ENCODE data around the gene GLIPR1L2.
"Not testable (repeated sequence)": the region's sequence is repeated elsewhere in the genome, so short reads cannot be mapped to it uniquely, and the experiment has no call there.

The GLIPR1L2 gene

DNA sequence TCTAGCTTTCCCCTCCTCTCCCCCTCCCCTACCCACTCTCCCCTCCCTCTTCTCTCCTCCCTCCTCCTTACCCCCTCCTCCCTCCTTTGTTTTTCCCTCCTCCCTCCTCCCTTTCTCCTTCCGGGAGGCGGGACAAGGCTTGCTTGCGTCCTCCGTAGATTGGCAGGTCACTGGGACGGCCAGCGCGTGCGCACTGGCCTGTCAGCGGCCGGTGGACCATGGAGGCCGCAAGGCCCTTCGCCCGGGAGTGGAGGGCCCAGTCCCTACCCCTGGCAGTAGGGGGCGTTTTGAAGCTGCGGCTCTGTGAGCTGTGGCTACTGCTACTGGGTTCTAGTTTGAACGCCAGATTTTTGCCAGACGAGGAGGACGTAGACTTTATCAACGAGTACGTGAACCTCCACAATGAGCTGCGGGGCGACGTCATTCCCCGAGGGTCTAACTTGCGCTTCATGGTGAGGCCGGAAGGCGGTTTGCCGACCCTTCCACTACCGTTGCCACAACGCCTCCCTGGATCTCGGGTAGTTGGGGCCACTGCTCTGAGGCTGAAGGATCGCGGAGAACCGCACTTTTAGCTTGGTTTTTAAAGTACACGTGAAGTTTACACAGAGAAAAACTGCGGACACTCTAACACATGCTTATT, at the start of gene GLIPR1L2:
TSS of gene GLIPR1L2 (plus strand) at position 191 of the 640 bp plus-strand sequence. CDS start at position 219, 28 bp downstream.
- peak; percentile 73 to 77 for DNase-seq (ENCODE audit: low read depth in 2 of 2)

DNA sequence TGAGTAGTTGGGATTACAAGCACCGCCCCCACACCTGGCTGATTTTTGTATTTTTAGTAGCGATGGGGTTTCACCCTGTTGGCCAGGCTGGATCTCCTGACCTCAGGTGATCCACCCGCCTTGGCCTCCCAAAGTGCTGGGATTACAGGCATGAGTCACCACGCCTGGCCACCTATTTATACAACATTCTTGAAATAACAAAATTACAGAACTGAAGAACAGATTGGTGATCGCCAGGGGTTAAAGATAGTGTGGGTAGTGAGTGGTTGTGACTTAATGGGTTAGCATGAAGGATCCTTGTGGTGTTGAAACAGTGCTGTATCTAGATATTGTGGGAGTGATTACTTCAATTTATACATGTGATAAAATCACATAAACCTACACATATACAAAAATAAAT, 49.0 kb upstream of the GLIPR1L2 start:
- DNase-seq (ENCODE audit: low read depth in 2 of 2), result no peak

DNA sequence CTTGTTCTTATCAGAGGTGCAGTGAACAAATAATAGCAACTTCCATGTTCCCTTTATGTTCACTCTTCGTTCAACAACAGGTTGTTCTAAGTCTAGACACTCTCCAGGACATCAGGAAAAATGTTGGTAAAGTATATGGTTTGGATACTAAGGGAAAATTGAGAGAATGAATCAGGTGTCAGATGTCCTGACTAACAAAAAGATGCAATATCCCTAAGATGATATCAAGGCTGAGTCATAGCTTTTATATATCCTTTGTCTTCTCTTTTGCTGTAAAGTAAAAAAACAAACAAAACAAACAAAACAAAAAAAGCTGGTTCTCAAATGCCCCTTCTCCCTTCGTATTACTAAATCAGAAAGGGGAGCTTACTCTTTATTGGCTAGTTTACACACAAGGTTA, 45.4 kb upstream of the GLIPR1L2 start:
- no peak for DNase-seq (ENCODE audit: low read depth in 2 of 2)

DNA sequence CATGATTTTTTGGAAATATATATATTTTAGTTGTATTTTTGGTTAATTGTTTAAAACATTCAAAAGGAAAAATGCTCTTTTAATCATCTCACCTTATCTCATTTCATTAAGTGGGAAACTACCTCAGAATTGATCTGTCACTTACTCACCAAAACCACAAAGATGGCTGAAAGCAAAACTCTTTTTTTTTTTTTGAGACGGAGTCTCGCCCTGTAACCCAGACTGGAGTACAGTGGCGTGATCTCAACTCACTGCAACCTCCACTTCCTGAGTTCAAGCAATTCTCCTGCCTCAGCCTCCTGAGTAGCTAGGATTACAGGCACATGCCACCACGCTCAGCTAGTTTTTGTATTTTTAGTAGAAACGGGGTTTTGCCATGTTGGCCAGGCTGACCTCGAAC, 44.7 kb upstream of the GLIPR1L2 start:
- DNase-seq (ENCODE audit: low read depth in 2 of 2), result not testable (repeated sequence)

DNA sequence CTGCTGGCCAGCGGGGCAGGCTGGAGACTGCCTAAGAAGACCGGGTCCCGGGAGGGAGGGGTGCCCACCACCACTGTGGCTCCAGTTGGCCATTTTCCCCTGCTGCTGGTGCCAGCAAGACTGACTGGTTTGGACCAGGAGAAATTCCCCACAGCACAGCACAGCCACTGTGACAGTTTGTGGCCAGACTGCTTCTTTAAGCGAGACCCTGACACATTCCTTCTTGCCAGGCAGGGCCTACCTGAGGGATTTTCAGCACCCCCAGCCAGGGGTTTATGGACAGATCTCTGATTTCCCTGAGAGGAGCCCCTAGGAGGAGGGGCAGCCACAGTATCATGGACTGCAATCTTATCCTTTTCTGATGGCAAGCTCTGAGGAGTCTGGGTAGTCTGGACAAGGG, 40.9 kb upstream of the GLIPR1L2 start:
- no peak for DNase-seq (ENCODE audit: low read depth in 2 of 2)

DNA sequence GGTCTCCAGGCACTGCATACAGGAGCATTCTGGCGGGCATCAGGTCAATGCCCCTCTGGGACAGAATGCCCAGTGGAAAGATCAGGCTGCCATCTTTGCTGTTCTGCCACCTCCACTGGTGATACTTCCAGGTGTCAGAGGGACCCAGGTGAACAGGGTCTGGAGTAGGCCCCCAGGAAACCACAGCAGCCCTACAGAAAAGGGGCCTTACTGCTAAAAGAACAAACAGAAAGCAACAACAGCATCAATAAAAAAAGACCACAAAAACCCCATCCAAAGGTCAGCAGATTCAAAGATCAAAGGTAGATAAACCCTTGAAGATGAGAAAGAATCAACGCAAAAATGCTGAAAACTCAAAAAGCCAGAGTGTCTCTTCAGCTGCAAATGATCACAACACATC, 40.5 kb upstream of the GLIPR1L2 start:
- no peak for DNase-seq (ENCODE audit: low read depth in 2 of 2)

DNA sequence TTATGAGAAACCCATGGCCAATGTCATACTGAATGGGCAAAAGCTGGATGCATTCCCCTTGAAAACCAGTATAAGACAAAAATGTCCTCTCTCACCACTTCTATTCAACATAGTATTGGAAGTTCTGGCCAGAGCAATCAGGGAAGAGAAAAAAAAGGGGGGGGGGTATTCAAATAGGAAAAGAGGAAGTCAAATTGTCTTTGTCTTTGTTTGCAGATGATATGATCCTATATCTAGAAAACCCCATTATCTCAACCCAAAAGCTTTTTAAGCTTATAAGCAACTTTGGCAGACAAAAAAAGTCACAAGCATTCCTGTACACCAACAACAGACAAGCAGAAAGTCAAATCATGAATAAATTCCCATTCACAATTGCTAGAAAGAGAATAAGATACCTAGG, 36.9 kb upstream of the GLIPR1L2 start:
- no peak for DNase-seq (ENCODE audit: low read depth in 2 of 2)

DNA sequence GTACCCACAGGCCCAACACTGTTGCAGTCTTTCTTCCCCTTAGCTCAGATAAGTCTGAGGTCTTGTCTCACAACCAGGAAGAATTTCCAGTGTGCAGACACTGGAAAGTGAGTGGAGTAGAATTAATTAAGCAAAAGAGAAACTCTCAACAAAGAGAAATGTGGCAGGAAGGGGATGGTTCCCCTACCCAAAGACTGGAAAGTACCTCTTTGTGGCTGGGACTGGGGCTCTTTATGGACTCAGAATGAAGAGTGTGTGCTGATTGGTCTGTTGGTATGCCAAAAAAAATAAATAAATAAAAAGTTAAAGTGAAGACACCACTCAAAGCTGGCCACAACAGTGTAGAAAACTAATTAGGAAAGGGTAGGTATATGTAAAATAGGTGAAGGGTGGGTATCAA, 30.0 kb upstream of the GLIPR1L2 start:
- DNase-seq (ENCODE audit: low read depth in 2 of 2), result no peak

DNA sequence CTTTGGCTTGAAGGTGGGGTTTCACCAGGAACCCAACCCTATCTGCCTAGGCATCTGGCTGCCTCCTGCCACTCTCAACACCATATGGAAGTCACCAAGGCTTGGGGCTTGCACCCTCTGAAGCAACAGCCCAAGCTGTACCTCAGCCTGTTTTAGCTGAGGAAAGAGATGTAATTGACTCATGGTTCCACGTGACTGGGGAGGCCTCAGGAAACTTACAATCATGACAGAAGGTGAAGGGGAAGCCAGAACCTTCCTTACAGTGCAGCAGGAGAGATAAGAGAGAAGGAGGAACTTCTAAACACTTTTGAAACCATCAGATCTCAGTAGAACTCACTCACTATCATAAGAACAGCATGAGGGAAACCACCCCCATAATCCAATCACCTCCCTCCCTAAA, 29.5 kb upstream of the GLIPR1L2 start:
- no peak for DNase-seq (ENCODE audit: low read depth in 2 of 2)

DNA sequence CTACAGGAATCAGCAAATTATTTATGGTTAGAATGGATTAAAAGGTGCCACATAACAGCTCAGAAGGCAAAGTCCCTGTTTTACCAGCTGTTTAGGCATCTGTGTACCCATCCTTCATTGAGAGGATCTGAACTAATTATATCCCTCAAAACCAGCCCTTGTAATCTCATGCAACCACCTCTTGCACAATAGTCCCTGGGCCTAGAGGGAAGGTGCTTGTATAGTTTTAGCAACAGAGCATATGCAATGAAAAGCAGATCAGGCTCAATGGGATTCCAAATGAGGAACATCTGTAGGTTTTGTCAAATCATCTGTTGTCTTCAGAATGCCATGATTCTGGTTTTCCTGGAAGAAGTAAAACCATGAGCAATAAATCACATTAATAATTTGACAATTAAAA, 26.0 kb upstream of the GLIPR1L2 start:
- DNase-seq (ENCODE audit: low read depth in 2 of 2), result no peak

DNA sequence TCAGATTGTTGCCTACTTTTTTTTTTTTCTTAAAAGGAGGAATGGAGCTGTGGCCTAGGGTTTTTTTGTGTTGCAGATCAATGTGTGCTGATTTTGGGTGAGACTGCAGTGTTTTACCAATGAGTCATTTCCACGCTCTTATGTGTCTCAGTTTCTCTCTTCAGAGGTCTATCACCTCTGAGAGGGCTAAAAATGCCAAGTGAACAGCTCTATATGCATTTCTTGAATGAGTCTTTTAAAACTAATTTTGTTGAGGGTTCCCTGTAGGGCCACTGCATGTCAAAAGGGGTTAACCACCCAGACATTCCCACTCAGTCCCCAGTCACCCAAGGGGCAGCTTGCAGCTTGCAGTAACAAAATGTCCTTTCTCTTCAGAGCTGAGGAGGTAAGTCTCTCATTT, 24.3 kb upstream of the GLIPR1L2 start:
- no peak for DNase-seq (ENCODE audit: low read depth in 2 of 2)

DNA sequence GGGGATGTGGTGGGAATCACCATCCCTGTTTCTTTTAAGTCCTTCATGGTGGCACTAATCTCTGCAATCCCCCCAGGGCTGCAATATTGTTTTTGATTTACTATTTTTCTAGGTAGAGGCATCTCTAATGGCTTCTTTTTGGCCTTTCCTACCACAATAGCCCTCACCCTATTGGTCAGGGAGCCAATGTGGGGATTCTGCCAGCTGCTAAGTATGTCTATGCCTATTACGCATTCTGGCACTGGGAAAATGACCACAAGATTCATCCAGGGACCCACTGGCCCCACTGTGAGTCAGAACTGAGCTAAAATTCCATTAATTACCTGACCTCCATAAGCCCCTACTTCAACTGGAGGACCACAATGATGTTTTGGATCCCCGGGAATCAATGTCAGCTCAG, 15.9 kb upstream of the GLIPR1L2 start:
- no peak for DNase-seq (ENCODE audit: low read depth in 2 of 2)

DNA sequence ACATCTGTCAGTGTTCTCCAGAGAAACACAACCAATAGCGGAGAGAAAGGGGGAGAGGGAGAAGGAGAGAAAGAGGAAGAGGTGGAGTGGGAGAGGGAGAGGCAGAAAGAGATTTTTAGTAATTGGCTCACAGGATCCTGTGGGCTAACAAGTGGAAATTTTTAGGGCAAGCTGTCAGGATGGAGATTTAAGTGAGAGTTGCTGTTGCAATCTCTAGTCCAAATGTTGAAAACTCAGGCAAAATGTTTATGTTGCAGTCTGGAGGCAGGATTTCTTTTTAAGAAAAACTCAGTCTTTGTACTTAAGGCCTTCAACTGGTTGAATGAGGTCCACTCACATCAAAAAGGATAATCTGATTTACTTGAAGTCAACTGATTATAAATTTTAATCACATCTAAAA, 12.5 kb upstream of the GLIPR1L2 start:
- DNase-seq (ENCODE audit: low read depth in 2 of 2), result no peak

DNA sequence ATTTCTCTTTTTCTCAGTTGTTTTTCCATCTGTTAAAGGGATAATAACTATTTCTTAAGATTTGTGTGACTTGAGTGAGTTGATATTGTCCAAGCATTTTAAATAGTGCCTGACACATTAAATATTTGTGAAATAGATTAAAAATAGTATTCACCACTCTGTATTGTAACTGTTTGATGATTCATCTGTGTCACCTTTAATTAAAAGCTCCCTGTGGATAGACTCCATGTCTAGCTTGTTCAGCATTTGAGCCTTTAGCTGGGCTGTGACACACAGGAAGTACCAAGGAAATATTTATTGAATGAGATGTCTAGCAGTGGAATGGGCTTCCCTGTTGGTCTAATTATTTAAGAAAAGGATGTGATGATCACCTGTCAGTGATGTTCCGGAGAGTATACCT, 1.8 kb upstream of the GLIPR1L2 start:
- DNase-seq (ENCODE audit: low read depth in 2 of 2), result no peak

DNA sequence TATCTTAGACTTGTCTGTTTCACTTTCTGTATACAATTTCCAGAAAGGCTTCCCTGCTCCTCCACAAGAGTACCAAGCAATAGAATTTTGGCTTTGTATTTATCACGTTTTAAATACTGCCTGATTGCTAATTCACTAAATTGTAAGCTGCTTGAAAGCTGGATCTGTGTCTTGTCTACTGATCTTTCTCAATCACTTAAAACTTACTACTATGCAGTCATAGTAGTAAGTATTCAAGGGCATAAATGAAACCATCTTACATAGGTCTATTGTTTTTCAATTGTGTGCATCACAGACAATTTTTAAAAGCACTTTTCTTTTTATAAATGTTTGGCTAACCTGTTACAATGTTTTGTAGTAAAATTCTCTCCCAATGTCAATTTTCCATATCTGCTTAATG, 1.2 kb upstream of the GLIPR1L2 start:
- DNase-seq (ENCODE audit: low read depth in 2 of 2), result no peak

DNA sequence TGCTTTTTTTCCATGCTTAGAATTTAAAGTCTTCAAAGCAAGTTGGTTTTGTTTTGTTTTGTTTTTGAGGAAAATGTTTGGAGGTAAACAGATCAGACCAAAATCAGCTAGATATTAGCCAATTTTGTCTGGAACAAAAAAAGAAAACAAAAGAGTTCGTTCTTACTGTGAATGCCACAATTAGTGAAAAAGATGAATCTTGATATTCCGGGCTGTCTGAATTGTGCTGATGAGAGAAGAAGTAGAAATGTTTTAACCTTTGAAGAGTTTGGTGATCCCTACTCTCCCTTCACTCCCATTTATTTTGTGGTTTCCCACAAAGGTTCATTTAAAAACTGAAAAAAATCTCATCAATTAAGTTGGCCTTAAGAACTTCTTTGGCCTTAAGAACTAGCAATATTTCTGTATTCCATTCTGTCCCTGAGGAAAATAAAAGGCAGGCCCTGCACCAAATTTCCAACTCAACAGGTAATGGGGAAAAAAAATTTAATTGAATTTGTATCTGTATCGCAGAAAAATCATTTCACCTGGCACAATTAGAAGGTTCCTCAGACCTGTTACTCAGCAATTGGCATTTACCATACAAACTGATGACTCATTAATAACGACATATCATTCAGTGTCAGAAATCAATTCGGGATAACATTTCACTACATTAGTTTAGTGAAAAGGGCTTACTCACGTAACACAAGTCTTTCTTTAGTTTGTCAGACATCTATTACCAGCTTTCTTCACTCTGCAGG, 562 bp upstream of the GLIPR1L2 start:
- DNase-seq (ENCODE audit: low read depth in 2 of 2), result no peak

DNA sequence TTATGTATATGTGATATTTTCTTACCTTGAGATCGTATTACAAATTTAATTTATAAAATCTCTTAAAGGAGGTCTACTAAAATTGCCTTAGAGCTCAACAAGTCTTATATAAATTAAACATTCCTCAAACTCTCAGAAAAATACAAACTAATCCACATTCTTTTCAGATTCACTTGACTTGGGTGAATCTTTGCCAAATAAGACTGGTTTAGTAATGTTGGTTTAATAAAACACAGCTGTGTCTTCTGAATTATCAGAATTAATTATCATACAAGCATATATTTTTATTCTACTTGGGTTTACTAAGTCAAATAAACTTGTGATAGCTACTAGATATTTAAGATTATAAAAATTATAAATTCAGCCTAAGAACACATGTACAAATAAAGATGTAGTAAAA, 13.3 kb downstream of the GLIPR1L2 start:
- no peak for DNase-seq (ENCODE audit: low read depth in 2 of 2)

DNA sequence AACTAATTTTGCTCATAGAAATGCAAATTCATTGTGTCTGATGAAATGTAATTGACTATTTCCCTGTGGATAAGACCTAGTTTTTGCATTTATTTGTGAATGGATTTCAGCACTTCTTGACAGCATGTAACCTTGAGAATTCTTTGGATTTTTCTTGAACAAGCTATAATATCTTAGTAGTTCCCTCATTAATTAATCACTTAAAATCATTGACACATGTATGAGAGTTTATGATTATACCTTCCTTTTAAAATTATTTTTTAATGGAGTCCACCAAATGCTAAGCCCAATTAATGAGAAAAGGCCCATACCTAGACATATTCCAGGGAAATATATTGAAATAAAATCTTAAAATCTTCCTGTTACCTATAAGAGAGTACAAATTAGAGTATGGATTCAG, 16.8 kb downstream of the GLIPR1L2 start:
- no peak for DNase-seq (ENCODE audit: low read depth in 2 of 2)

DNA sequence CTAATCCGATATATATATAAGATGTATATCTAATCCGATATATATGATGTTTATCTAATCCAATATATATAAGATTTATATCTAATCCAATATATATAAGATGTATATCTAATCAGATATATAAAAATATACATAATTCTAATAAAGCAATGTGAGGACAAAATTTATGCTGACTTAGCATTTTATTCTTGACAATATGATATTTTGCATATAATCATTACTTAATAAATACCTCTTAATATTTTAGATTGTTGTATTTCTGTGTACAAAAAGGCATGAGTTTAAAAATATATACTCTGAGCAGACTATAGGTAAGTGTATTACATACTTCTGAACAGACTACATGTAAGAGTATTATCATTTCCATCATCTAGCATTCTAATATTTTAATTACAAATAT, 18.9 kb downstream of the GLIPR1L2 start:
- DNase-seq (ENCODE audit: low read depth in 2 of 2), result no peak

DNA sequence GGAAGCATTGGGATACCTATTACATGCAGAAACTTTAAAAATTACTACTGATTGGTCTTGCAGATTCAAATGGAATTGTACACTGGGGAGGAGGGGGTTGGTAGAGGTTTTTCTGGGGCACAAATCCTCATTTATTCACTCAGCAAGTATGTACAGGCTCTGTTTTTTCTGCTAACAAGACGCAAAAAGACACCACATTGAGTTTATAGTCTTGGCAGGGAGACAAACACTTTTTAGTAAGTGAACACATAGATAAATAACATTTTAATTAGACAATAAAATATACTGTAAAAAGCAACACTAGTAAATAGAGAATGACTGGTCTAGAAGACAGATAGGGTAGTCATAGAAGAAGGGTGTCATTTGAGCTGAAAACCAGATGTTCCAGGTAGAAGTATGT, 23.8 kb downstream of the GLIPR1L2 start:
- no peak for DNase-seq (ENCODE audit: low read depth in 2 of 2)

DNA sequence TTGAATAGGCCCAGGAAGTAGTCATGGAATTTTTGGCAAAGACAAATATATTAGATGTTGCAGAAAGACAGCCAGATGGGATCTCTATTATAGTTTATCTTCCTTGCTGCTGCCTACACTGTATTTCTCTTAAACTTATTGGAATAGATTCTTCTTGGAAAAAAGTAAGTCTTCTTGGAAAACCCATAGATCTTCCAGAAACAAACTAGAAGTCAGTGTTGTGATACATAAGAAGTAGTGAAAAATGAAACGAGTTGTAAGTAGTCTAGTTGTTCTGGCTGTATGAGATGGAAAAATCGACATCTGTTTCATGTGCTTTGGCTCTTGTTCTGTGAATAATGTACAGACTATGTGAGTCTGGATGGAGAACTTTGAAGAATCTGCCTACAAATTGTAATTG, 29.0 kb downstream of the GLIPR1L2 start:
- DNase-seq (ENCODE audit: low read depth in 2 of 2), result no peak

DNA sequence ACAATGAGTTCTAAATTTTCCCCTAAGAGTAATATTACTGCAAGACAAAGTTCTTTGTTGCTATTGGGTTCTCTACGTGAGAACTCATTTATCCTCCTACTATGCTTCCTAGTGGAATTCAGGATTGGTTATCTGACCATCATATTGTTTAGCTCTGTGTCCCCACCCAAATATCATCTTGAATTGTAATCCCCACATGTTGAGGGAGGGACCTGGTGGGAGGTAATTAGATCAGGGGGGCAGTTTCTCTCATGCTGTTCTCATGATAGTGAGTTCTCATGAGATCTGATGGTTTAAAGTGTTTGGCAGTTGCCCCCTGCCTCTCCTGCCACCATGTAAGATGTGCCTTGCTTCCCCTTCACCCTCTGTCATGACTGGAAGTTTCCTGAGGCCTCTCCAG, 36.6 kb downstream of the GLIPR1L2 start:
- DNase-seq (ENCODE audit: low read depth in 2 of 2), result no peak

DNA sequence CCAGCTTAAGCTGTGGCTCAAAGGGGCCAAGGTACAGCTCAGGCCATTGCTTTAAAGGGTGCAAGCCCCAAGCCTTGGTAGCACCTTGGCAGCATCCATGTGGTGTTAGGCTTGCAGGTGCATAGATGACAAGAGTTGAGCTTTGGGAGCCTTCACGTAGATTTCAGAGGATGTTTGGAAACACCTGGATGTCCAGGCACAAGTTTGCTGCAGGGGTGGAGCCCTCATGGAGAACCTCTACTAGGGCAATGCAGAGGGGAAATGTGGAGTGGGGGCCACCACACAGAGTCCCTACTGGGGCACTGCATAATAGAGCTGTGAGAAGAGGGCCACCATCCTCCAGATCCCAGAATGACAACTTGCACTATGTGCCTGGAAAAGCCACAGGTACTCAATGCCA, 37.9 kb downstream of the GLIPR1L2 start:
- no peak for DNase-seq (ENCODE audit: low read depth in 2 of 2)

DNA sequence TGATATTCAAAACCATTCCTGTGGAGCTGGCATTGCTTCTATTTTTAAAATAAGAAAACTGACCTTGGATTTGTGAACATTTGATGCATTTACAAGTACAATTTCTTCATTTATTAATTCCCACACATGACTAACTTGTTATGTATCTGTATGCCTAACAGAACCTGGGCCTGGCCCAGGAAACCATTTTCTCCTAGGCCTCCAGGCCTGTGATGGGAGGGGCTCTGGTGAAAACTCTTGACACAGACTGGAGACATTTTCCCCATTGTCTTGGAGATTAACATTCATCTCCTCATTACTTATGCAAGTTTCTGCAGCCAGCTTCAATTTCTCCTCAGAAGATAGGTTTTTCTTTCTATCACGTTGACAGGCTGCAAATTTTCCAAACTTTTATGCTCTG, 42.0 kb downstream of the GLIPR1L2 start:
- DNase-seq (ENCODE audit: low read depth in 2 of 2), result no peak
